Mesenchymal stem cell (in vitro differentiated cells and primary cell): ENCODE measurements around the gene KCTD16.

ENCODE experiments used
- DNase-seq: peaks from one replicate; pipeline ENCODE4 v3.0.0-alpha.2; 2013
- H2AFZ ChIP-seq: one replicate; pipeline ENCODE4 v1.6.1; 2013; ENCODE audit warnings: low read depth, mild to moderate bottlenecking, control low read depth, inconsistent platforms, low read length, moderate library complexity
- H2AK5ac ChIP-seq: 2 replicates; pipeline ENCODE4 v1.6.1; 2013; ENCODE audit warnings: low read length, moderate library complexity, mild to moderate bottlenecking, inconsistent platforms; ENCODE audit not compliant: severe bottlenecking
- H2BK120ac ChIP-seq: one replicate; pipeline ENCODE4 v1.6.1; 2013; ENCODE audit warnings: low read depth, mild to moderate bottlenecking, inconsistent platforms, low read length, moderate library complexity
- H2BK12ac ChIP-seq, 2 experiments: one replicate each; pipeline ENCODE4 v1.6.1; 2013; ENCODE audit warnings: inconsistent platforms in 2 of 2, low read length in 2 of 2, mild to moderate bottlenecking in 2 of 2, moderate library complexity in 2 of 2, control low read depth in 1 of 2
- H2BK15ac ChIP-seq: one replicate; pipeline ENCODE4 v1.6.1; 2013; ENCODE audit warnings: mild to moderate bottlenecking, low read depth, inconsistent platforms; ENCODE audit not compliant: poor library complexity, severe bottlenecking
- H2BK5ac ChIP-seq: 2 replicates; pipeline ENCODE4 v1.6.1; 2013; ENCODE audit warnings: low read depth, mild to moderate bottlenecking, low read length, control low read depth, inconsistent platforms; ENCODE audit not compliant: poor library complexity, severe bottlenecking
- H3K14ac ChIP-seq, 2 experiments: one replicate each; pipeline ENCODE4 v1.6.1; 2013; ENCODE audit warnings: inconsistent platforms in 2 of 2, low read length in 2 of 2, control low read depth in 1 of 2, mild to moderate bottlenecking in 1 of 2, moderate library complexity in 1 of 2
- H3K18ac ChIP-seq, 2 experiments: one replicate each; pipeline ENCODE4 v1.6.1; 2013; ENCODE audit warnings: inconsistent platforms in 2 of 2, low read length in 2 of 2, control low read depth in 1 of 2, low read depth in 1 of 2, mild to moderate bottlenecking in 1 of 2
- H3K23ac ChIP-seq, 2 experiments: one replicate each; pipeline ENCODE4 v1.6.1; 2013; ENCODE audit warnings: inconsistent platforms in 2 of 2, low read length in 2 of 2, mild to moderate bottlenecking in 2 of 2, moderate library complexity in 2 of 2, control low read depth in 1 of 2
- H3K27ac ChIP-seq: 2 replicates; pipeline ENCODE4 v1.5.1; 2013; ENCODE audit warnings: mild to moderate bottlenecking, moderate library complexity, low read length, control low read depth, inconsistent platforms; ENCODE audit not compliant: poor library complexity, severe bottlenecking
- H3K27me3 ChIP-seq, 2 experiments: 2 replicates each; pipeline versions ENCODE4 v1.6.1 to v1.7.0; 2013; ENCODE audit warnings: low read length in 2 of 2, mild to moderate bottlenecking in 2 of 2, moderate library complexity in 2 of 2, control low read depth in 1 of 2, inconsistent platforms in 1 of 2; ENCODE audit not compliant: control insufficient read depth in 1 of 2, insufficient read depth in 1 of 2
- H3K36me3 ChIP-seq, 2 experiments: 2 replicates each; pipeline versions ENCODE4 v1.6.1 to v1.7.0; 2013; ENCODE audit warnings: low read length in 2 of 2, control low read depth in 1 of 2, inconsistent platforms in 1 of 2, low read depth in 1 of 2, mild to moderate bottlenecking in 1 of 2; ENCODE audit not compliant: insufficient read depth in 2 of 2, control insufficient read depth in 1 of 2
- H3K4ac ChIP-seq, 2 experiments: one replicate each; pipeline ENCODE4 v1.6.1; 2013; ENCODE audit warnings: inconsistent platforms in 2 of 2, low read length in 2 of 2, mild to moderate bottlenecking in 2 of 2, moderate library complexity in 2 of 2, control low read depth in 1 of 2, low read depth in 1 of 2
- H3K4me1 ChIP-seq: 2 replicates; pipeline ENCODE4 v1.6.1; 2013; ENCODE audit warnings: low read depth, low read length, control low read depth; ENCODE audit not compliant: control insufficient read depth, insufficient read depth
- H3K4me2 ChIP-seq: 2 replicates; pipeline ENCODE4 v1.6.1; 2013; ENCODE audit warnings: low read length, mild to moderate bottlenecking, inconsistent platforms; ENCODE audit not compliant: poor library complexity, severe bottlenecking
- H3K4me3 ChIP-seq, 2 experiments: 2 replicates each; pipeline versions ENCODE4 v1.5.1 to v1.7.0; 2013; ENCODE audit warnings: low read length in 2 of 2, mild to moderate bottlenecking in 2 of 2, control low read depth in 1 of 2, low read depth in 1 of 2; ENCODE audit not compliant: insufficient read depth in 1 of 2
- H3K79me1 ChIP-seq: replicated peaks from 2 replicates; pipeline ENCODE4 v1.6.1; 2013; ENCODE audit warnings: mild to moderate bottlenecking, control low read depth, low read length, inconsistent platforms; ENCODE audit not compliant: poor library complexity, severe bottlenecking
- H3K9ac ChIP-seq: 2 replicates; pipeline ENCODE4 v1.7.0; 2013; ENCODE audit warnings: mild to moderate bottlenecking, low read length, moderate library complexity
- H3K9me3 ChIP-seq: 2 replicates; pipeline ENCODE4 v1.7.0; 2013; ENCODE audit warnings: mild to moderate bottlenecking, low read length; ENCODE audit not compliant: control insufficient read depth
- H4K8ac ChIP-seq: one replicate; pipeline ENCODE4 v1.6.1; 2013; ENCODE audit warnings: inconsistent platforms, mild to moderate bottlenecking, low read length, moderate library complexity
- H4K91ac ChIP-seq: one replicate; pipeline ENCODE4 v1.6.1; 2013; ENCODE audit warnings: mild to moderate bottlenecking, low read length, inconsistent platforms
- whole genome bisulfite sequencing: methylation state at CpG from one replicate; pipeline ENCODE4 v1.1.7; 2013; ENCODE audit warnings: mixed read lengths; 5-methylcytosine and 5-hydroxymethylcytosine counted together

Gene KCTD16

GRCh38 chr5:144187699-144188294 lies 17.1 kb downstream of the KCTD16 start:
- Histone ChIP-seq H3K14ac (no peak overlapping the region), H3K4ac (no peak overlapping the region), H3K23ac (no peak overlapping the region), H3K79me1 (no peaks in the 10 kb centered on the region), H4K8ac (no peak overlapping the region), H3K18ac (no peak overlapping the region), H4K91ac (no peak overlapping the region), H3K4me2 (no peak overlapping the region), H3K36me3 (no peaks in the 10 kb centered on the region), H2AK5ac (no peak overlapping the region), H3K27ac (peak overlapping the region; percentile 92), H3K9me3 (no peaks in the 10 kb centered on the region), H2AFZ (no peak overlapping the region), H2BK5ac (no peak overlapping the region), H3K9ac (peak overlapping the region; percentile 46), H2BK12ac (no peak overlapping the region), H2BK15ac (no peak overlapping the region), H3K4me3 (no peak overlapping the region), H3K27me3 (no peaks in the 10 kb centered on the region), H2BK120ac (no peak overlapping the region), H3K4me1 (no peaks in the 10 kb centered on the region)
- WGBS = 4% methylated on average over 2 of the region's 2 CpGs
- peak; percentile 97 for DNase-seq

- no peak overlapping the region for H3K4me3 ChIP-seq
- H3K4me1 ChIP-seq = no peaks in the 10 kb centered on the region
- no peak overlapping the region for H2AFZ ChIP-seq
- H3K14ac ChIP-seq = no peak overlapping the region
- no peak overlapping the region for H3K9ac ChIP-seq
- H3K27me3 ChIP-seq = no peaks in the 10 kb centered on the region
- H3K4me2 ChIP-seq = no peak overlapping the region
- no peak overlapping the region for H3K23ac ChIP-seq
- H3K9me3 ChIP-seq = no peaks in the 10 kb centered on the region
- H4K91ac ChIP-seq = no peak overlapping the region
- no peak overlapping the region for H4K8ac ChIP-seq
- no peak overlapping the region for H3K4ac ChIP-seq
- H2AK5ac ChIP-seq = no peak overlapping the region
- 4% methylated on average over 8 of the region's 10 CpGs for WGBS
- no peak overlapping the region for H2BK5ac ChIP-seq
- H2BK120ac ChIP-seq = no peak overlapping the region
- no peak overlapping the region for H2BK12ac ChIP-seq
- no peaks in the 10 kb centered on the region for H3K36me3 ChIP-seq
- H2BK15ac ChIP-seq = no peak overlapping the region
- H3K27ac ChIP-seq = no peak overlapping the region
- peak; percentile 94 for DNase-seq
- no peaks in the 10 kb centered on the region for H3K79me1 ChIP-seq
- H3K18ac ChIP-seq = no peak overlapping the region
These were observed 19.2 kb downstream of the KCTD16 start for GRCh38 chr5:144189800-144190429.

GRCh38 chr5:144191531-144191930 lies 20.9 kb downstream of the KCTD16 start:
- no peak for DNase-seq

GRCh38 chr5:144191998-144192397 lies 21.3 kb downstream of the KCTD16 start:
- no CpG with 5 or more reads among the region's 3 CpGs for WGBS
- H3K14ac ChIP-seq = no peak overlapping the region
- H3K9me3 ChIP-seq = no peaks in the 10 kb centered on the region
- no peaks in the 10 kb centered on the region for H3K79me1 ChIP-seq
- peak overlapping the region in 1 of 2 experiments; percentile 34 for H3K4me3 ChIP-seq
- H3K18ac ChIP-seq = no peak overlapping the region
- peak; percentile 84 for DNase-seq
- H3K9ac ChIP-seq = peak overlapping the region; percentile 68
- H2BK12ac ChIP-seq = peak overlapping the region in 1 of 2 experiments; percentile 57
- no peak overlapping the region for H2AFZ ChIP-seq
- H3K4me1 ChIP-seq = peaks cover 2% of the 10 kb centered on the region
- no peak overlapping the region for H2BK15ac ChIP-seq
- no peak overlapping the region for H3K27ac ChIP-seq
- H4K91ac ChIP-seq = no peak overlapping the region
- no peaks in the 10 kb centered on the region for H3K36me3 ChIP-seq
- no peak overlapping the region for H2AK5ac ChIP-seq
- no peak overlapping the region for H4K8ac ChIP-seq
- no peaks in the 10 kb centered on the region for H3K27me3 ChIP-seq
- H2BK5ac ChIP-seq = no peak overlapping the region
- no peak overlapping the region for H3K23ac ChIP-seq
- no peak overlapping the region for H3K4me2 ChIP-seq
- no peak overlapping the region for H3K4ac ChIP-seq
- H2BK120ac ChIP-seq = no peak overlapping the region

More at GRCh38 chr5:144191531-144191930, 20.9 kb downstream of the KCTD16 start:
- Histone ChIP-seq H2BK120ac (peak overlapping the region; percentile 23), H3K14ac (no peak overlapping the region), H3K4me1 (no peaks in the 10 kb centered on the region), H2BK5ac (no peak overlapping the region), H3K79me1 (no peaks in the 10 kb centered on the region), H3K4ac (no peak overlapping the region), H3K9me3 (no peaks in the 10 kb centered on the region), H3K18ac (peak overlapping the region in 1 of 2 experiments; percentile 22), H3K27ac (no peak overlapping the region), H2AK5ac (no peak overlapping the region), H3K4me3 (peak overlapping the region in 1 of 2 experiments; percentile 34), H2AFZ (no peak overlapping the region), H4K91ac (no peak overlapping the region), H2BK12ac (no peak overlapping the region), H3K36me3 (no peaks in the 10 kb centered on the region), H2BK15ac (no peak overlapping the region), H3K27me3 (no peaks in the 10 kb centered on the region), H3K9ac (peak overlapping the region; percentile 68), H3K23ac (no peak overlapping the region), H3K4me2 (no peak overlapping the region), H4K8ac (no peak overlapping the region)
- 33% methylated on average over 1 of the region's 3 CpGs for WGBS
